NOMO-1 treated with DMSO at 0.1 percent for 48 hours (cell line): ENCODE data around the gene LRRC7.
"Not testable (repeated sequence)": the region's sequence is repeated elsewhere in the genome, so short reads cannot be mapped to it uniquely, and the experiment has no call there.

Source experiments
- DNase-seq: peaks from one replicate; lab custom pipeline; 2025; ENCODE audit not compliant: unreplicated experiment; lab: John Stamatoyannopoulos, UW

LRRC7 gene

DNA sequence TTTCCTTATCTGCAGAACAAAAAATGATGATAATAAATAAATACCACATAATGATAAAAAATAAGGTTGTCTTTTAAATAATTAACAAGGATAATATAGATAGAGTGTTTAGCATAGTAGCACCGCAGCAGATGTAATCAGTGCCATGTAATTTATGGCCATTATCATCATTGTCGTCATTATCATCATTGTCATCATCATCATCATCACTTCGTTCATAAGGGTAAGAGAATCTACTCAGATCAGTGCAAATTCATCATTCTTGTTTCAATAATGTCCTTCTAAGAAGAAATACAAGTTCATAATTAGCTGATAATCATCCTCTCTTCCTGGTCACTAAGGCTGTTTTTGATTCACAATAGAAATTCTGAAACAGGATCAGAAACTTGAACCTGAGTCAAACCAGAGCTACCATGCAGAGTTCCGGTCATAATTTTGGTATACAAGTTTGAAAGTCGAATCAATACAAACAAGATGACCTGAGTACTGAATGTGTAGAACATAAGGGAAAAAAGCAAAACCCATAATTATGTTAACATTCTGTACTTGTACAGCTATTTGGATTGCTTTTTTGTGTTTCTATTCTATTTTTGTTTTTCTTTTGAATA lies 465.6 kb downstream of the LRRC7 start:
- no peak for DNase-seq

DNA sequence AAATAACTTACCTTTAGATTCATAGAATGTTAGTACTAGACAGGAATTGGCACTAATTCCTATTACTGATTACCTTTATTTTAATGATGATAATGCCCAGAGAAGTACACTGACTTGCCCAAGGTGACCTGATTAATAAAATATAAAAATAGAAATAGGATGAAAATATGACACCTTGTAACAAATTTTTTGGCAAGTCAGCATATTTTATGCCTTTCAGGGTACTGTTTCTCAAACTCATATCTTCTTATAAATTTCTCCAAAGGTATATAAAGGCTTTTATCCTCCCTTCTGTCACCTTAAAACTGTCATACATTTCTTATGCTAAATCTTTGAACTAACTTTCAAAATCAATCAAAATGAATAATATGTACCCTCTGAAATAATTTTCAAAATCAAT lies 466.2 kb downstream of the LRRC7 start:
- no peak for DNase-seq

DNA sequence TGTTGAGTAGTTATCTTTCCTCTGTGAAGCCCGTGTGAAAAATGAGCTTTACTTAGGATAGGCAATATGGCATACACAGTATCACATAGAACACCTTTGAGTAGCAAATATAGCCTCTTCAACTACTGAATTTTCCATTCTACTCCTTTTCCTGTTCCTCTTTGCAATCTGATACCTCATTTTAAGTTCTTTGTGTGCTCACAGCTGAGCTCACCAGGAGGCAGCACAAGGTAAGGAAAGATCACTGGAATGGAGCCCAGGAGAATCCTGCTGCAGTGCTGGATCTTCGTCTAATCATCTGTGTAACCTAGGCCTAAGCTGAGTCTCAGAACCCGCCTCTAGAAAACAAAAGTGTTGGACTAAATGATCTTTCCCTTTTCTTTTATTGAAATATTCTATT lies 466.7 kb downstream of the LRRC7 start:
- DNase-seq, result peak; percentile 39

DNA sequence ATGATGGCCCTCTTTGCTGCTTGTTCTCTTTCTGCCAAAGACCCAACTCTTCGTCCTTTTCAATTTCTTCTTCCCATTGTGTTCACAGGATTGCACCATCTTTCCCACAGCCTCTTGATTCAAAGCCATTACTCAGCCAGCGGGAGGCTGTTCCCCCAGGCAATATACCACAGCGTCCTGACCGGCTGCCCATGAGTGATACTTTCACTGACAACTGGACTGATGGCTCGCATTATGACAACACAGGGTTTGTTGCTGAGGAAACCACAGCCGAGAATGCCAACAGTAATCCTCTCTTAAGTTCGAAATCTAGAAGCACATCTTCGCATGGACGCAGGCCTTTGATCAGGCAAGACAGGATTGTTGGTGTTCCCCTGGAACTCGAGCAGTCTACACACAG lies 470.3 kb downstream of the LRRC7 start:
- peak; percentile 59 for DNase-seq

DNA sequence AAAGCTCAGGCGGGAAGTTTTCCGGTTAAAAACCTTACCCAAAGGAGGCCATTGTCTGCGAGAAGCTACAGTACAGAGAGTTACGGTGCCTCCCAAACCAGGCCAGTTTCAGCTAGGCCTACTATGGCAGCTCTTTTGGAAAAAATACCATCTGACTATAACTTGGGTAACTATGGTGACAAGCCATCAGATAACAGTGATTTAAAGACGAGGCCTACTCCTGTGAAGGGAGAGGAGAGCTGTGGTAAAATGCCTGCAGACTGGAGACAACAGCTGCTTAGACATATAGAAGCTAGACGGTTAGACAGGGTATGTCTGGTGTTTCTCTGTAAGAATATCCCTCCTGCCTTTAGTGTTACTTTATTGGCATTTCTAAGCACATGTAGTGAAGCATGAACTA lies 471.8 kb downstream of the LRRC7 start:
- DNase-seq, result no peak

DNA sequence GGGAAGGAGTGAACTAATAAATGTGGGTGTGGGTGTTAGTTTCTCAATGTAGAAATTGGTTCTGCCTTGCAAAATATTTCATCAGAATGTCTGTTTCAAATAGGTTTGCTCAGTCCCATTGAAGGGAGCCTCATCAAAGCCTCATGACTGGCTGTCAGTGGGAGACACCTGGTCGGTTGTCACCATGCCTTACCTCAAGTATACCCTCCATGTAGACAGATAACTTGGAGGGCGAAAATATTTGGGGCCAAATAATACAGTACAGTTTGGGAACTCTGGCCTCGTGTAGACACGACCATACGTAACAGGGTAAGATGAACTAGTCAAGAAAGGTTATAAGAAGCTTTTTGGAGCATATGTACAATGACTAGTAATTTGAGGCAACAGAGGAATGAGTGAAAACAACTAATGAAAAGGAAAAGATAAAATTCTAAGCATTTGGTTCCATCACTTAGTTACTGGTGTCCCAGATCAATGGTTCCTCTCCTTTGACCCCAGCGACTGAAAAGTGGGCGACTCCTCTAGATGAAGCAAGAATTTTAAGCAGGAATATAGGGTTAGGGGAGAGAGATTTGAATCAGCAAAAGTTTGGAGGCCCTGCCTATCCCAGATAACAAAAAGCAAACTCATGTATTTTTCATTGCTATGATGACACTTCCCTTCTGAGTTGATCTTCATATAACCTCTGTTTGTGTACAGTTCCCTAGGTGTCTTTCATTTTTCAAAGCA lies 473.8 kb downstream of the LRRC7 start:
- peak; percentile 71 for DNase-seq

DNA sequence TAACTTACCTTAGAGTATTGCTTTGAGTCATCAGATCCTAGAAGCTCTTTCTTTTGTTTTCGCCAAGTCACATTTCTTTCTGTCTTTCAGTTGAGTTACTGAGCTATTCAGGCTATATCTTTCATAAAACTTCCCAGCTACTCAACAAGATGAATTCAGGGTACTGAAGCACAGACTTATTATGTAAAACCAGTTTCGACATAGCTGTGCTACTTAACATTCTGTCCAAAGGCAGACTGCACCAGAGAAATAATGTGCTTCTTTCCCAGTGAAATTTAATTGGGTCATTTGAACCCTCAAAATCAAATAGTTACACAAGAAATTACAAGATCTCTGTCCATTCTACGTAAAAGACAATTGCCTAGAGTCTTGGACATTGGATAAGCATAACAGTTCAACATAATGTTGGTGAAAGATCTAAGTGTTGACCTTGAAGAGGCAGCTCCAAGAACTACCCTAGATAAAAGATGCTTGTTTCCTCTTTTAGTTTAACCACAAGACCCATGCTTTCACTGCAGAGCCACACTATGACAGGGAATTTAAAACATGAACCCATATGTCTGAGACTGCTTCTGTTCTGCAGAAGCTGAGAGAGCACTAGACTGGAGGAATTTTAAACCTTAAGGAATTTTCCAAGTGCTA lies 474.5 kb downstream of the LRRC7 start:
- peak; percentile 89 for DNase-seq

DNA sequence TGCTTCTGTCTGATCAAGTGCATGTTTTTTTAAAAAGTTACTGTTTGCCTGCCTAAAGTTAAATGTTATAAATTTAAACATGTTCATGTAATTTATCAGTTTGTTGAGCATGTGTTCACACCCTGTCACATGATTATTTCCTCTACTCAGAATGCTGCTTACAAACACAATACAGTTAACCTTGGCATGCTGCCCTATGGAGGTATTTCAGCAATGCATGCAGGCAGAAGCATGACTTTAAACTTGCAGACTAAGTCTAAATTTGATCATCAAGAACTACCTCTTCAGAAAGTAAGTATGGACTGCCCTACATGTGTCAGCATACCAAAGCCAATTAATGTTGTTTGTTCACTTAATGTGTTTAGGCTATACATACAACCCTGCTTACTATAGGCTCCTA lies 476.1 kb downstream of the LRRC7 start:
- DNase-seq, result no peak

DNA sequence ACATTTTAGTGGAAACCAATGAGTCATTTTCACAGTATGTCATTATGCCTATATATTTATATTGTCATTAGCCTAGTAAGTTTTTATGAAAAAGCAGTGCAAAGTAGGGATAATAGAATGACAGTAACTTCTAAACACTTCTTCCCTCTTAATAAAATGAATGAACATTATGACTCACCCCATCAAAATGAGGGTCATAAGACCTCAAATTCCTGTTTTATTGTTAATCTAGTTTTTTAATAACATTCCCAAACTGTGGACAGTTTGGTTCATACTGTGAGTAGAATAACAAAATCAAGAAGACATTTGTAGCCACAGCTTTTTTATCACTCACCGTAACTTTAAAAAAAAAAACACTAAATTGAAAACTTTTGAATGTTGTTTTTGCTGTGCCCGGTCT lies 477.1 kb downstream of the LRRC7 start:
- no peak for DNase-seq

DNA sequence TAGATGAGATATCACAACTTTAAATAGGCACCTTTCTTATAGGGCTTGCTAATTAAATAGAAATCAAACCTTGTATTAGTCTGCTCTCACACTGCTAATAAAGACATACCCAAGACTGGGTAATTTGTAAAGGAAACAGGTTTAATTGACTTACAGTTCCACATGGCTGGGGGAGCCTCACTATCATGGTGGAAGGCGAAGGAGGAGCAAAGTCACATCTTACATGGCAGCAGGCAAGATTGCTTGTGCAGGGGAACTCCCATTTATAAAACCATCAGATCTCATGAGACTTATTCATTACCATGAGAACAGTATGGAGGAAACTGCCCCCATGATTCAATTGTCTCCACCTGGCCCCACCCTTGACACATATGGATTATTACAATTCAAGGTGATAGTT lies 477.9 kb downstream of the LRRC7 start:
- DNase-seq, result not testable (repeated sequence)

DNA sequence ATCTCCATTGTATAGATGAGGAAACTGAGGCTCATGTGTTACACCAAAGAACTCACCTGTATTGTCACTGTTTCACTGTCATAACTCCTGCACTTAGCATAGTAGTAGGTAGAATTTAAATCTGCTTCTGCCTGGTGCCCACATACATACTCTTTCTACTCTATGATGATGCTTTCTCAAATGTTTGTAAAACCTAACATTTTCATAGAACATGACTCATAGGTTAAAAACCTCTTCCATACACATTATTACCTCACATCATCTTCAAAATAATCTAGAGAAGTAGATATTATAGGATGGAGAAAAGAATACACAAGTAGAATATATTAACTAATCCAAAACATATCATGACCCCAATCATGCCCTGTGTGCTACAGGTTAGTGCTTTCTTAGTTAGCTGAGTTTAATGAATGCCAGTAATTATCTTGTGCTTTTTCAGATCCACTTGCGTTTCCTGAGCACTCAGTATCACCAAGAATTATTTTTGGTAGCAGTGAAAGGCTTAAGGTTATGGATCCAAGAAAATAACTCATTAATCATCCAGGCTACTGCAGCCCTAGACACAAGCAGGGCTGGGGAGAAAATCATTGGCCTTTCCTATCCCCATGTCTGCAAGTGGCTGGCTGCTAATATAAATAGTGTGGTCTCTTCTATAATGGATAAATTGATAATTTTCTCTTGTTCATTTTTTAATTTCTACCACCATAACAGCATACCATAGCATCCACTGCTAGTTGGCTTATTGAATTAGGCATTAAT lies 480.8 kb downstream of the LRRC7 start:
- no peak for DNase-seq

DNA sequence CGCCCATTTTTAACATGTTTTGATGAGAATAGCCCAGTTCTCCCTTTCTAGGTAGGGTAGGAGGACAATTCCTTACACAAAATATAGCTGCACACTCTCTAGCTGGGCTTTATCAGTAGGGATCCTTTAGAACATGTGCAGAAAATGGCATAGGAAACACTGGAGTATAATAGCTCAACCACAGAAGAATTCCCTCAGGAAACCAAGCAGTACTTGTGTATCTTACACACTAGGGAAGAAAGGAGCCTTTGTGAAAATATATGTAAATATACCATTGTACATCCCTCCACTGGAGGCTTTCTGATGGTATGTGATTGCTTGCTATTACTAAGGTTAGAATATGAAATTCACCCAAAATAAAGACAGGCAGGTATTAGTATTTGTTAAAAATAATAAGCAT lies 484.2 kb downstream of the LRRC7 start:
- no peak for DNase-seq

DNA sequence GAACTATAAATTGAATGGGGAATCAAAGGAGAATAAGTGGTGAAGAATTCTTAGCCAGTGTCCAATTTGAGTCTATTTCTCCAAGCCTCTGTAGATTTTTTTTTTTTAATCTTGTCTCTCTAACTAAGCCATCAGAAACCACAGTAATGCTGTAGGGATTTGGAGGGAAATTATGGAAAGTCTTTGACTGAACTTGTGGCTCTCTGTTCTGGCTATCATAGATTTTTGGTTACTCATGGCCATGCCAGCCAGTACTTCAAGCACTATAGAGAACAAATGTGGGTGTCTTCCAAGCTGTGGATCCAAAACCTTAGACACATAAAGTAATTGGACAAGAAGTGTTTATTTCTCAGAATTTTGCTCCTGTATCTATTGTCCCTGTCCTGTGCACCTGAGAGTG lies 489.8 kb downstream of the LRRC7 start:
- DNase-seq, result no peak

DNA sequence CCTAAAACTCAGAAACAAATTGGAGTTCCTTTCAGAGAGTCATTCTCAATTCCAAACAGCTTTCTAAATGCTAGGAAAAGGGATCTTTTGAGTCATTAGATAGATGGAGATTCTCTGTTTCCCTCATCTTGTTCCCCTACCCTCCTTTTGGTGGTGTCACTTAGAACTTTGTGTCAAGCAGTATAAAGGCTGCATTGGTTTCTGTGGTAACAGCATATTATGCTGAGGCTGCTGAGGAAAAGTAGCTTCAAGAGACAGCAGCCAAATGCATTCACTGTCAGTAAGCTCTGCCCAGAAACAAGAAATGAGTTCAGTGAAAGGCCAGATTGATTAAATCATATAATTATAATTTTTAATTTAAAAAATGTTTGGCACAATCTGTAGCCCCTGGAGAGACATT lies 493.5 kb downstream of the LRRC7 start:
- no peak for DNase-seq

DNA sequence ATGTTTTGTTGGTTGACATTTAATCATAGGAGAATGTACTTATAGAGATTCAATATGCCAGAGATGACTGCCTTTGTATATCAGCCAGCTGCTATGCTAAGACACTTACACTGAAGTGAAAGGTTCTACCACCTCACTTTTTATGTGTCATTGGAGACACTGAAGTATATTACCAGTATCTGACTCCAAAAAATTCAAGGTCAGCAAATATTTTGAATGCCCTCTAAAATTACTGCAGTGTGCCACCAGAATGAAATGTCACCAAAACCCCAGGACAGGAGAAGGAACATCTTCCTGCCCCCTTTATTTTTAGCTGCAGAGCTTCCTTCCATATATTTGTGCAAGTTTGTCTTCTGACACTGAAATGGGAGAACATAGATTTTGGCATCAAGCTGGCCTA lies 496.1 kb downstream of the LRRC7 start:
- DNase-seq, result no peak

DNA sequence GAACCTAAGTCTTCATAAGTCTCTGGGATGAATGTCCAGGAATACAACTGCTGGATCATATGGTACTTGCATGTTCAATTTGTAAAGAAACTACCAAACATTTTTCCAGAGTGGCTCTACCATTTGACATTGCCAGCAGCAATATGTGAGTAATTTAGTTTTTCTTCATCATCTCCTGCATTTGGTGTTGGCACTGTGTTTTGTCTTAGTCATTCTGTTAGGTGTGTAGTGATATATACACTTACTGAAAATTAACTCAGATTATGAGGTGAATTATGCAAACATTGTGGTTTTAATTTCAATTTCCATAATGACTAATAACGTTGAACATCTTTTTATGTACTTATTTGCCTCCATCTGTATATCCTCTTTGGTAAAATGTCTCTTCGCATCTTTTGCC lies 499.0 kb downstream of the LRRC7 start:
- DNase-seq, result no peak

DNA sequence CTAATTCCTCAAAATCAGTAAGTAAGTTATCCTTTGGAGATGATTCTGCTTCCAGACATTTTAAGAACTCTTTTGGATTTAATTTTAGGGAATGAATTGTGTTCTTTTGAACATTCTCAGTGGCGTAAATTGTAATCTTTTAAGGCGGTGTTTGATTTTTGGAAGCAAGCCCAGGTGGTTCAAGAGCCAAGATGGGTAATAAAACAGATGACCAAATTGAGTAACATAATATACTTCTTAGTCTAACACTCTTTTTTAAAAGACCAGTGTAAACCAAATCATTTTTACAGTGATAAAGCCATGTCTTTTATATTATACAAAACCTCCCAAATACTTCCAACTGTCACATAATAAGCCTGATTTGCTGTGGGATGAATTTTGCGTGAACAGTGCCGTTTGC lies 503.9 kb downstream of the LRRC7 start:
- DNase-seq, result no peak

DNA sequence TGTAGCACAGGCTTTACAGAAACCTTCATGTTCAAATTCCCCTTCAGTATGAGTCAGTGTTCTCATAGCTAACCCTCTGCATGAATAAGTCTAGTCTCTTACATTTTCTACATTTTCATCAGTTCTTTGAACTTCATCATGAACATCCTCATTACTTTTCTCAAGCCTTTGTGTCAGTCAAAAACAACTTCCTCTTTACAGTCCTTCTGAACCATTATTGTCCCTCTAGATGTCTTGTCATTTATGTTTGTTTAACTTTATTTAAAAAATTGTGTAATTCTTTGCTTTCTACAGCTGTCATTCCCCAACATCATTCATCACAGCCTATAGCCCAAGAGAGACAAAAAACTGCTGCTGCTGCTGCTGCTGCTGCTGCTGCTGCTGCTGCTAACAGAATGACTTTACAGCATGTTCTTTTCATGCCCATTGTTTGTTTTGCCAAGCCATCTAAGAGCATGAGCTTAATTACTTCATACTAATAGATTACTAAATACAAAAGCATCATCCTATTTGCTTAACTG lies 504.6 kb downstream of the LRRC7 start:
- DNase-seq, result peak; percentile 50

DNA sequence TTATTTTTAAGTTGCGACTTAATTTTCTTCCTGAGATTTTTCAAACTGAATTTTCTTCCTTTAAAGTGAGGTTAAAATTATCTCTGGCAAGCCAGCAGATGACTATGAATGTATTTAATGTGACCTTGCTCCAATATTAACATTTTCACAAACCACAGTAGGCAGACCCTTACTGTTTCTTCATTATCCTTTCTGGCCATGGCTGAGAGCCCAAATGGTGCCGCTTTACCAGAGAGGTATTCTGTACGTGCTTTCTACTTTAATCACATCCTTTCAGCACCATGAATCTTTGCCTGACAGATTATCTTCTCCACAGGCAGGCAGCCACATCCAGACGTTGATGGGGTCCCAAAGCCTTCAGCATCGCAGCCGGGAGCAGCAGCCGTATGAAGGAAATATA lies 508.0 kb downstream of the LRRC7 start:
- no peak for DNase-seq

DNA sequence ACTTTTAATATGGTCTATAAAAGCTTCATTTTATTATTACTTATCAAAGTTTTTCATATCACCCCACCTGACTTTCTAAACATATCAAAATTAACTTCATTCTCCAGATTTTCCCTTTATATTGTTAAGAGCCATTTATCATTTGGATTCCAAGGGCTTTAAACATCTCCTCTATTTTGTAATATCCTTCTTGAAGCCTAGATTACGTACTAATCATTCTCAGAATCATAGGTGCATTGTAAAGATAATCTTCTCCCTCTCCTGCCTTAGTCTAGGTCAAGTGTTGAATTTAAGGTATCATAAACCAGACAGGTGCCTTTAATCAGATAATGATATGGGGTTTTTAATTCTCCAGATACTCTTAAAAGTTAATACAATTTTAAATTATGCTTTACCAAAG lies 509.3 kb downstream of the LRRC7 start:
- DNase-seq, result no peak

DNA sequence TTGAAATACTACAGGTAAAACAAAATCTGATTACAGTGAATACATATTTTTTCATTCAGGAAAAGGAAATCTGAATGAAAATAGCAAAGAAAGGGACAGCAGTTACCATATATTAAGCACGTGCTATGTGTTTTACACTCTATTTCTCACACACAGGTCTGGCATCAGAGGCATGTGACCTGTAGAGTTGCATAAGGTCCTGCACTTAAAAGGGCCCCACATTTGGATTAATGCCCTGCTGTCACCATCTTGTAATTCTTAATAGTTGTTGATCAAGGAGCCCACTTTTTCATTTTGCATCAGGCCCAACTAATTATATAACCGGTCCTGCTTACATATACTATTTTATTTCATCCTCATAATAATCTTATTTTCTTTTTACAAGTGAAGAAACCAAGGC lies 511.8 kb downstream of the LRRC7 start:
- DNase-seq, result no peak

DNA sequence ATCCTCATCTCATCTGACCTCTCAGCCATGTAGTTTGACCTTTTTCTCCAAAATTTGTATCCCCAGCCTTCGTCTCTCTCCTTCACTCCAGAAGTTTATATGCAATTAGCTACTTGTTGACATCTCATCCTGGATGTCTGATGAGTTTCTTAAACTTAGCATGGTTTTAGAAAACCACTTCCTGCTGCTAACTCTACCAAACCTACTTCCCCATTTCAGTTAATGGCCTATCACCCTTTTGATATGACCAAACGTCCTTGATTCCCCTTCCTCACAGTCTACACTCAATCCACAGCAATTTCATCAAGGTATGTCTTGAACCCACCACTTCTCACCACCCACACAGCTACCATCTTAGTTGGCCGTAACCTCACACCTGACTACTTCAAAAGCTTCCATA lies 515.8 kb downstream of the LRRC7 start:
- peak; percentile 86 for DNase-seq
